Lower leg skin (tissue), 4 donors: ENCODE results near the gene SRRM2. TPM values are rescaled to one million over a fixed set of nuclear protein-coding genes. Genes with fewer than 3 reads are reported as not detected.
A peak's percentile ranks its signal among the peaks of the same experiment; 100 is the strongest.

Experiments used
- DNase-seq, 2 donors: peaks; one replicate each; pipeline ENCODE4 v3.0.0-alpha.2; 2019; ENCODE audit warnings: low spot score in 2 of 2
- H3K4me3 ChIP-seq: fragments of 200-600 bp; sonication (generic); 2 replicates; pipeline ENCODE4 v1.5.1; 2017; ENCODE audit warnings: mild to moderate bottlenecking, low read depth; ENCODE audit not compliant: poor library complexity, severe bottlenecking
- CTCF ChIP-seq, 3 donors: fragments of 450-650 bp; IDR thresholded peaks; one replicate each; pipeline ENCODE4 v1.5.1; 2016; ENCODE audit warnings: antibody characterized with exemption in 3 of 3, mild to moderate bottlenecking in 3 of 3, moderate library complexity in 2 of 3
- POLR2A ChIP-seq, 2 donors: fragments of 450-650 bp; IDR thresholded peaks; one replicate each; pipeline ENCODE4 v1.6.1; 2016 to 2017; ENCODE audit warnings: antibody characterized with exemption in 2 of 2, mild to moderate bottlenecking in 1 of 2, moderate library complexity in 1 of 2
- WGBS, 2 donors: methylation state at CpG; one replicate each; pipeline ENCODE4 v1.1.5; 2018; 5-methylcytosine and 5-hydroxymethylcytosine counted together
- intact Hi-C: fragments of 100-400 bp; cut with DNase I; formaldehyde crosslinking; loops from one replicate; pipeline ENCODE4 v1.15.0; 2023; ENCODE audit warnings: low total_unique reads
- total RNA-seq, 4 donors: library from RNA; depleted of rRNA; stranded (reverse); fragments of >200 nt; gene quantifications; one replicate each; pipeline ENCODE4 v1.1.0, GENCODE V29; 2016

SRRM2 gene
- total RNA-seq, 4 donors from 2014 or later = 257 to 830 (median 272) TPM

DNA sequence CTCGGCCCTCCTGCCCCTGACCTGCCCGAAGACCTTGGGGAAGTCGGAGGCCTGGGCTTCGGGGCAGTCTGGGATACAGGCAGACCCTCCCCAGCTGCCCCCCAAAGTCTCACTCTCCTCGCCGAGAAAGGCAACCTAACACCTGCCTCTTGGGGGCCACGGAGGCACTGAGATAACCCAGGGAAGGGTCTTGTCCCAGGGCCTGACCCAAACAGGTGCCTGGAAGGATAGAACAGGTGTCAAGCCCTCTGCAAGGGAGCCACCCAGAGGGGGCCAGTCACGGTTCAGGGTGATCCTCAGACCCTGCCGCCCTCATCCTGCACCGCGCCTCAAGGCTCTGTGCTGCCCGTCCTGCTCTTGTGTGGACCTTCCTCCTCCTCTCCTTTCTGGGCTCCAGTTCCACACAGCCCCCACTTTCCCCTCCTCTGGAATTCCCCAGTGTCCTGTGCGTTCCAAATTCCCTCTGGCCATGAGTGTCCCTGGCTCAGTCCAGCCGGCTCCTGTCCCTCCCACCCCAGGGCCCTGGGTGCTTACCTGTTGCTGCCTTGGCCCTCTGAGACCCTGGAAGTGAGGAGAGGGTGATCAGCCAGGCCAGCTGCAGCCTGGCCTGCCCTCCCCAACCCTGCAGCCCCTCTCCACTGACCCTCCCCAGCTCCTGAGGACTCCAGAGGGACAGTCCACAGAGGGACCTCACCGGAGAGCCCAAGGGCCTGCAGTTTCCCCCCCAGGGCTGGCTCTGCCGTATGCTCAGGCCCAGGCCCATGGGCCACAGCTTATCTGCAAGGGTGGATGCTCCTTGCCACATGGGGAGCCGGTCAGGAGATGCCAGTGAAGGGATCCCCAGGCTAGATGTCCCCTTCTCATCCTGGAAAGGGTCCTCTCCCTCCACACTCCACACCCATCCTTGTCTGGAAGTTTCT, 36.2 kb upstream of the SRRM2 start:
- 68 to 79% methylated on average over 13 to 17 of the region's 17 CpGs for WGBS, 2 donors
- no peak for DNase-seq
- no peak for TF ChIP-seq CTCF (IDR thresholded peaks at IDR 0.05)
- TF ChIP-seq POLR2A (IDR thresholded peaks at IDR 0.05) = no peak
- no peak overlapping the region for H3K4me3 ChIP-seq
- intact Hi-C loops = no loop called here

DNA sequence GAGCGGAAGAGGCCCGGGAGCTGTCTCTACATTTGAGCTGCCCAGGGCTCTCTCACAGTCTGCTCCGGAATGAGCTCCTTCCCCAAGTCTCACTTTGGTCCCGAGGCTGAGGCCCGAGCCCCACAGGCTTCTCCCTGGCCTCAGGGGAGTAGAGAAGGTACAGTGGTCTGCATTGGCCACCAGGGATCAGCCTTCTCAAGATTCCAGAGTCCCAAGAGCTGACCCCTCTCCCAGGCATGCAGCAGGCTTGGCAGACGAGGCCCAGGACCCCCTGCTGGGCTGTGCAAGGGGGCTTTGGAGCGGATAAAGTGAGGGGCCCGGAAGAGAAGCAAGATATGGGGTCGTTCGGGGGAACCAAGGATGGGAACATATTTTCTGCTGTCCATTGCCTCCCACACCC, 35.5 kb upstream of the SRRM2 start:
- WGBS, 2 donors = 78 to 86% methylated on average over 8 to 10 of the region's 10 CpGs
- DNase-seq = no peak
- no peak for TF ChIP-seq POLR2A (IDR thresholded peaks at IDR 0.05)
- TF ChIP-seq CTCF (IDR thresholded peaks at IDR 0.05) = no peak
- intact Hi-C loops = no loop called here
- H3K4me3 ChIP-seq = no peak overlapping the region

GRCh38 chr16:2717383-2718263, 34.8 kb upstream of the SRRM2 start:
- TF ChIP-seq POLR2A (IDR thresholded peaks at IDR 0.05) (no peak), CTCF (IDR thresholded peaks at IDR 0.05) (no peak)
- 75 to 87% methylated on average over 21 of the region's 21 CpGs for WGBS, 2 donors
- DNase-seq = no peak
- intact Hi-C loops = no loop called here
- H3K4me3 ChIP-seq = no peak overlapping the region

DNA sequence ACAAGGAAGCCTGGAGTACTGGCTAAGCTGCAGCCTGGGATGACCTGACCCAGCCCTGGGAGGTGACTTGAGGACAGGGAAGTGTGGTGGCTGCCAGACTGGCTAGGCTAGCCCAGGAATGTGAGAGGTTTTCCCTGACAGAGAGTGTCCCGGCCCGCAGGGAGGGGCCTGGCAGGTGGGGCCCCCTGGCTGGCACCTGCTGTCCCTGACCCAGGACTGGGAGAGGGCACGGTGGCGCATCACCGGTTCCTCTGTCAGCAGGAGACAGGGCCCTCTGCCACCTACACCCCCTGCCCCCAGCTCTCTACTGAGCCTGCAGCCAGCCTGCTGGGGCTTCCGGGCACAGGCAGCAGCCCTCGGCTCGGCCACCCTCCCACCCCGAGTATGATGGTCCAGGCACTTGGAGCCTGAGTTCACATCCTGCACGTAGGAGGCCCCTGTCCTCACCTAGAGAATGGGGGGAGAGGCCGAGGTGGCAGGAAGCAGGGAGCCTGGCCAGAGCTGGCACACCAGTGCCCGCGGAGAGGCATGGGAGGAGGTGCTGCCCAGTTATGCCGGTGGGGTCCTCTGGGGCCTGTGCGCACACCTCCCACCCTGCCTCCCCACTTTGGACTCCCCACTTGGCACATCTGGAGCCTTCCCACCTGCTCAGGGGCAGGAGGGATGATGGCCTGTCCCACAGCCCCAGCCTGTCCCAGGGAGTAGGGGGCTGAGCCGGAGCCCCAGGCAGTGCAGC, 32.9 kb upstream of the SRRM2 start:
- TF ChIP-seq CTCF (IDR thresholded peaks at IDR 0.05) = no peak
- no peak for TF ChIP-seq POLR2A (IDR thresholded peaks at IDR 0.05)
- intact Hi-C loops = no loop called here
- no peak overlapping the region for H3K4me3 ChIP-seq
- 52 to 61% methylated on average over 10 to 14 of the region's 16 CpGs for WGBS, 2 donors
- DNase-seq = no peak

DNA sequence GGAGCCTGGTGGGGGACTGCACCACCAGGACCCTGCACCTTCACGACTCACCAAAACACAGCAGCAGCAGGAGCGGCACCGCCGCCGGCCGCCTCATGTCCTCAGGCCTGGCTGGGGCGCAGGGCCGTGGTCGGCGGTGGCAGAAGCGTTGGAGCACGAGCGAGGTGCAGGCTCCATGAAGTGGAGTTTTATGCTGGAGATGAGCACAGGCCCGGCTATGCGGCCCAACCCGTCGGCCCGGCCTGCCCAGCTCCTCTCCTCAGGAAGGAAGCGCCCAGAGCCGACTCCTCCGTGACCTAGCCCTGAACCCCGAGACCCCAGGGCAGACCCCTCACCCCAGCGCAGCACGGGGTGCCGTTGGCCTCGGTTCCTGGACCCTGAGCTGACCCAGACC, 32.4 kb upstream of the SRRM2 start, which contains the start of gene PRSS27:
Gene PRSS27, minus strand, starts transcription at position 161 of the 394 bp plus-strand sequence. Its CDS starts 64 bp downstream, at position 97.
- WGBS, 2 donors = 57 to 71% methylated on average over 22 to 23 of the region's 26 CpGs
- TF ChIP-seq CTCF (IDR thresholded peaks at IDR 0.05) (no peak), POLR2A (IDR thresholded peaks at IDR 0.05) (no peak)
- intact Hi-C loops = no loop called here
- peak within 1 kb of the TSS; percentile 45 for H3K4me3 ChIP-seq
- DNase-seq = no peak
